Measurements from ENCODE around the gene ATG7.
A peak's percentile ranks its signal among the peaks of the same experiment; 100 is the strongest.

Gene ATG7

DNA sequence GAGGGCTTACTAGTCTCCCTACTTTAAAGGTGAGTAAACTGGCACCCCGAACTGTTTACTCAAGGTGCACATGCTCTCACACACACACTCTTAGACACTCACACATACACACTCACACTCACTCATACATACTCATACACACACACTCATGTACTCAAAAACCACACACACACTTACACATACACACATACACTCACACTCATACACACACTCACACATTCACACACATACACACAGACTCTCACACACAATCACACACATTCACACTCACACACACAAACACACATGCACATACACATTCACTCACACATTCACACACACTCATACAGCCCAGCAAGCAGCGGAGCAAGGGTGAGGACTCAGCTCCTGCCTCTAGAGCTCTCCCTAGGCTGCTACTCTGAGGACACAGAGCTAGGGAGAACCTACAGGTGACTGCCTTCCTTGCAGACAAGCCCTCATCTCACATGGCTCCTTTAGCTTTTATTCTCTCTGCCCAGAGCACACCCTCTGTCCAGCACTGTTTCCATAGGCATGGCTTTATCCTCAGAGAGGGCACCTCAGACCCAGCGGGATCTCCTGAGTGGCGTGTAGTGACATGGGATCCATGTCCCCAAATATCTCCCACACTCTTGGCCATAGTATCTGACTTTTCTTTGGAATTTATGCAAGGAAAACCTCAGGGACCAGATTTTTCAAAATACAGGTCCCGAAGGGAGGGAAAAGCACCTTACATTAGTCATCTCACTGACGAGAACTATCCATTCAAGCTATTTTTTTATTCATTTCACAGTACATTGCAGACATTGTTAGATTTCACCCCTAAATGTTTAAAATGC, 26.2 kb upstream of the ATG7 start:
- ChIA-PET POLR2A (no interaction called here), CTCF (interaction anchor here (1.1 to 5.0 kb wide), 2 partner anchors 8 to 10 kb away, joined by 3 to 18 read pairs; no protein-coding TSS in a partner anchor)
- H3K36me3 ChIP-seq (ENCODE audit: control insufficient read depth in 2 of 2, insufficient read depth in 1 of 2, low read length in 2 of 2): no peaks in the 10 kb centered on the region
- no peak overlapping the region for H3K27ac ChIP-seq (ENCODE audit: extremely low read depth, low read depth, low read length)
- TF ChIP-seq SCRT1 (tag by site-specific recombination; IDR thresholded peaks at IDR 0.05; ENCODE audit: borderline replicate concordance) (0 out of 2 replicates have a peak, but pooled peaks have one; percentile 39), ZSCAN4 (tag by site-specific recombination; IDR thresholded peaks at IDR 0.05) (peak; percentile 85), ZNF692 (tag by site-specific recombination; IDR thresholded peaks at IDR 0.05) (no peak), SALL2 (tag by site-specific recombination; IDR thresholded peaks at IDR 0.05; ENCODE audit: borderline replicate concordance) (peak; percentile 73; the same call in 1 of the 2 replicates), ZNF311 (tag by site-specific recombination; IDR thresholded peaks at IDR 0.05; ENCODE audit: borderline replicate concordance) (peak; percentile 49; the same call in 1 of the 2 replicates), ZNF645 (tag by site-specific recombination; IDR thresholded peaks at IDR 0.05) (no peak), ZBTB1 (tag by site-specific recombination; IDR thresholded peaks at IDR 0.05) (no peak), ZNF266 (tag by site-specific recombination; IDR thresholded peaks at IDR 0.05; ENCODE audit: low read depth) (0 out of 2 replicates have a peak, but pooled peaks have one; percentile 19)
- no peaks in the 10 kb centered on the region for H3K4me1 ChIP-seq (ENCODE audit: control insufficient read depth, insufficient read depth, low read length)
- no peaks in the 10 kb centered on the region for H3K9me3 ChIP-seq (ENCODE audit: control insufficient read depth, insufficient read depth, low read depth, low read length)
- H3K4me3 ChIP-seq (ENCODE audit: low read depth, low read length): no peak overlapping the region

GRCh38 chr3:11246663-11246970, 25.6 kb upstream of the ATG7 start:
- Histone ChIP-seq H3K9me3 (ENCODE audit: control insufficient read depth, insufficient read depth, low read depth, low read length) (no peaks in the 10 kb centered on the region), H3K27ac (ENCODE audit: extremely low read depth, low read depth, low read length) (no peak overlapping the region), H3K4me3 (ENCODE audit: low read depth, low read length) (no peak overlapping the region), H3K4me1 (ENCODE audit: control insufficient read depth, insufficient read depth, low read length) (no peaks in the 10 kb centered on the region), H3K36me3 (ENCODE audit: control insufficient read depth in 2 of 2, insufficient read depth in 1 of 2, low read length in 2 of 2) (no peaks in the 10 kb centered on the region)
- POLR2A ChIA-PET: no interaction called here
- CTCF ChIA-PET: interaction anchor here (1.1 to 5.0 kb wide), 2 partner anchors 8 to 11 kb away, joined by 3 to 18 read pairs; no protein-coding TSS in a partner anchor
- TF ChIP-seq ZNF157 (tag by site-specific recombination; IDR thresholded peaks at IDR 0.05): no peak
- no peak for TF ChIP-seq MEIS1 (CRISPR knock-in tag; IDR thresholded peaks at IDR 0.05; ENCODE audit: borderline replicate concordance)
- TF ChIP-seq ZNF223 (tag by site-specific recombination; IDR thresholded peaks at IDR 0.05): no peak
- no peak for TF ChIP-seq ZFP41 (tag by site-specific recombination; IDR thresholded peaks at IDR 0.05; ENCODE audit: borderline replicate concordance)
- TF ChIP-seq ZNF580 (tag by site-specific recombination; IDR thresholded peaks at IDR 0.05): no peak
- no peak for TF ChIP-seq ZFP37 (tag by site-specific recombination; IDR thresholded peaks at IDR 0.05)
- TF ChIP-seq, protein P1, sequence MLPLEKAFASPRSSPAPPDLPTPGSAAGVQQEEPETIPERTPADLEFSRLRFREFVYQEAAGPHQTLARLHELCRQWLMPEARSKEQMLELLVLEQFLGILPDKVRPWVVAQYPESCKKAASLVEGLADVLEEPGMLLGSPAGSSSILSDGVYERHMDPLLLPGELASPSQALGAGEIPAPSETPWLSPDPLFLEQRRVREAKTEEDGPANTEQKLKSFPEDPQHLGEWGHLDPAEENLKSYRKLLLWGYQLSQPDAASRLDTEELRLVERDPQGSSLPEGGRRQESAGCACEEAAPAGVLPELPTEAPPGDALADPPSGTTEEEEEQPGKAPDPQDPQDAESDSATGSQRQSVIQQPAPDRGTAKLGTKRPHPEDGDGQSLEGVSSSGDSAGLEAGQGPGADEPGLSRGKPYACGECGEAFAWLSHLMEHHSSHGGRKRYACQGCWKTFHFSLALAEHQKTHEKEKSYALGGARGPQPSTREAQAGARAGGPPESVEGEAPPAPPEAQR (tag by site-specific recombination; IDR thresholded peaks at IDR 0.05): no peak
- TF ChIP-seq, protein P2, sequence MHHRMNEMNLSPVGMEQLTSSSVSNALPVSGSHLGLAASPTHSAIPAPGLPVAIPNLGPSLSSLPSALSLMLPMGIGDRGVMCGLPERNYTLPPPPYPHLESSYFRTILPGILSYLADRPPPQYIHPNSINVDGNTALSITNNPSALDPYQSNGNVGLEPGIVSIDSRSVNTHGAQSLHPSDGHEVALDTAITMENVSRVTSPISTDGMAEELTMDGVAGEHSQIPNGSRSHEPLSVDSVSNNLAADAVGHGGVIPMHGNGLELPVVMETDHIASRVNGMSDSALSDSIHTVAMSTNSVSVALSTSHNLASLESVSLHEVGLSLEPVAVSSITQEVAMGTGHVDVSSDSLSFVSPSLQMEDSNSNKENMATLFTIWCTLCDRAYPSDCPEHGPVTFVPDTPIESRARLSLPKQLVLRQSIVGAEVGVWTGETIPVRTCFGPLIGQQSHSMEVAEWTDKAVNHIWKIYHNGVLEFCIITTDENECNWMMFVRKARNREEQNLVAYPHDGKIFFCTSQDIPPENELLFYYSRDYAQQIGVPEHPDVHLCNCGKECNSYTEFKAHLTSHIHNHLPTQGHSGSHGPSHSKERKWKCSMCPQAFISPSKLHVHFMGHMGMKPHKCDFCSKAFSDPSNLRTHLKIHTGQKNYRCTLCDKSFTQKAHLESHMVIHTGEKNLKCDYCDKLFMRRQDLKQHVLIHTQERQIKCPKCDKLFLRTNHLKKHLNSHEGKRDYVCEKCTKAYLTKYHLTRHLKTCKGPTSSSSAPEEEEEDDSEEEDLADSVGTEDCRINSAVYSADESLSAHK (tag by site-specific recombination; IDR thresholded peaks at IDR 0.05): no peak
- TF ChIP-seq, protein P3, sequence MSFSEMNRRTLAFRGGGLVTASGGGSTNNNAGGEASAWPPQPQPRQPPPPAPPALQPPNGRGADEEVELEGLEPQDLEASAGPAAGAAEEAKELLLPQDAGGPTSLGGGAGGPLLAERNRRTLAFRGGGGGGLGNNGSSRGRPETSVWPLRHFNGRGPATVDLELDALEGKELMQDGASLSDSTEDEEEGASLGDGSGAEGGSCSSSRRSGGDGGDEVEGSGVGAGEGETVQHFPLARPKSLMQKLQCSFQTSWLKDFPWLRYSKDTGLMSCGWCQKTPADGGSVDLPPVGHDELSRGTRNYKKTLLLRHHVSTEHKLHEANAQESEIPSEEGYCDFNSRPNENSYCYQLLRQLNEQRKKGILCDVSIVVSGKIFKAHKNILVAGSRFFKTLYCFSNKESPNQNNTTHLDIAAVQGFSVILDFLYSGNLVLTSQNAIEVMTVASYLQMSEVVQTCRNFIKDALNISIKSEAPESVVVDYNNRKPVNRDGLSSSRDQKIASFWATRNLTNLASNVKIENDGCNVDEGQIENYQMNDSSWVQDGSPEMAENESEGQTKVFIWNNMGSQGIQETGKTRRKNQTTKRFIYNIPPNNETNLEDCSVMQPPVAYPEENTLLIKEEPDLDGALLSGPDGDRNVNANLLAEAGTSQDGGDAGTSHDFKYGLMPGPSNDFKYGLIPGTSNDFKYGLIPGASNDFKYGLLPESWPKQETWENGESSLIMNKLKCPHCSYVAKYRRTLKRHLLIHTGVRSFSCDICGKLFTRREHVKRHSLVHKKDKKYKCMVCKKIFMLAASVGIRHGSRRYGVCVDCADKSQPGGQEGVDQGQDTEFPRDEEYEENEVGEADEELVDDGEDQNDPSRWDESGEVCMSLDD (tag by site-specific recombination; IDR thresholded peaks at IDR 0.05): no peak
- no peak for TF ChIP-seq ZSCAN30 (tag by site-specific recombination; IDR thresholded peaks at IDR 0.05)
- no peak for TF ChIP-seq ZBTB21 (tag by site-specific recombination; IDR thresholded peaks at IDR 0.05)
- no peak for TF ChIP-seq GLI4 (tag by site-specific recombination; IDR thresholded peaks at IDR 0.05)
- no peak for TF ChIP-seq ZBTB20 (tag by site-specific recombination; IDR thresholded peaks at IDR 0.05)
- TF ChIP-seq ZNF521 (tag by site-specific recombination; IDR thresholded peaks at IDR 0.05): no peak
